ENCODE data around the gene PRKCH. TPM values are rescaled to one million over a fixed set of nuclear protein-coding genes. Genes with fewer than 3 reads are reported as not detected.

Gene PRKCH
- total RNA-seq, 1 experiment from 2014 or later = 5.0 TPM

GRCh38 chr14:61337893-61338292 lies 16.5 kb downstream of the PRKCH start:
- DNase-seq (ENCODE audit: low spot score) = no peak

- DNase-seq (ENCODE audit: low spot score) = no peak
Observed at GRCh38 chr14:61338457-61338856, 17.1 kb downstream of the PRKCH start.

GRCh38 chr14:61341275-61342206 lies 20.2 kb downstream of the PRKCH start:
- DNase-seq (ENCODE audit: low spot score) = no peak

GRCh38 chr14:61342486-61342885 lies 21.1 kb downstream of the PRKCH start:
- DNase-seq (ENCODE audit: low spot score) = no peak

- no peak for DNase-seq (ENCODE audit: low spot score)
Observed at GRCh38 chr14:61342932-61343331, 21.6 kb downstream of the PRKCH start.

GRCh38 chr14:61343471-61343870 lies 22.1 kb downstream of the PRKCH start:
- DNase-seq (ENCODE audit: low spot score) = no peak

- DNase-seq (ENCODE audit: low spot score) = no peak
Observed at GRCh38 chr14:61343991-61344405, 22.6 kb downstream of the PRKCH start.

- no peak for DNase-seq (ENCODE audit: low spot score)
Observed at GRCh38 chr14:61344437-61345150, 23.2 kb downstream of the PRKCH start.

- no peak for DNase-seq (ENCODE audit: low spot score)
Observed at GRCh38 chr14:61345151-61345482, 23.7 kb downstream of the PRKCH start.

- no peak for DNase-seq (ENCODE audit: low spot score)
Observed at GRCh38 chr14:61346221-61346620, 24.8 kb downstream of the PRKCH start.

- no peak for DNase-seq (ENCODE audit: low spot score)
Observed at GRCh38 chr14:61346793-61347192, 25.4 kb downstream of the PRKCH start.

- DNase-seq (ENCODE audit: low spot score) = no peak
Observed at GRCh38 chr14:61347826-61348443, 26.6 kb downstream of the PRKCH start.

GRCh38 chr14:61350427-61351270 lies 29.3 kb downstream of the PRKCH start:
- no peak for DNase-seq (ENCODE audit: low spot score)

GRCh38 chr14:61351477-61351876 lies 30.1 kb downstream of the PRKCH start:
- no peak for DNase-seq (ENCODE audit: low spot score)

- DNase-seq (ENCODE audit: low spot score) = peak; percentile 57
Observed at GRCh38 chr14:61355892-61356325, 34.5 kb downstream of the PRKCH start.

- no peak for DNase-seq (ENCODE audit: low spot score)
Observed at GRCh38 chr14:61357123-61357522, 35.7 kb downstream of the PRKCH start.

- DNase-seq (ENCODE audit: low spot score) = no peak
Observed at GRCh38 chr14:61358554-61359226, 37.3 kb downstream of the PRKCH start.

GRCh38 chr14:61360796-61361525 lies 39.6 kb downstream of the PRKCH start:
- no peak for DNase-seq (ENCODE audit: low spot score)

GRCh38 chr14:61362072-61362750 lies 40.8 kb downstream of the PRKCH start:
- no peak for DNase-seq (ENCODE audit: low spot score)

- no peak for DNase-seq (ENCODE audit: low spot score)
Observed at GRCh38 chr14:61364243-61364642, 42.9 kb downstream of the PRKCH start.

Measured in H4 (cell line).